ENCODE data around the gene PIKFYVE.

The PIKFYVE gene

GRCh38 chr2:208406474-208407451 is 140.7 kb downstream of the PIKFYVE start, which contains the start of gene PTH2R:
Gene PTH2R, plus strand, starts transcription at chr2:208406792. Its CDS starts 252 bp downstream, at chr2:208407044.
- Histone ChIP-seq H3K27ac (replicated peaks) (no peak within 1 kb of the TSS), H3K4me3 (replicated peaks; ENCODE audit: insufficient read depth, low read length) (no peak within 1 kb of the TSS), H3K27me3 (ENCODE audit: insufficient read depth, poor library complexity, severe bottlenecking) (peaks cover 7% of the 10 kb centered on the region)
- TF ChIP-seq, protein P1, sequence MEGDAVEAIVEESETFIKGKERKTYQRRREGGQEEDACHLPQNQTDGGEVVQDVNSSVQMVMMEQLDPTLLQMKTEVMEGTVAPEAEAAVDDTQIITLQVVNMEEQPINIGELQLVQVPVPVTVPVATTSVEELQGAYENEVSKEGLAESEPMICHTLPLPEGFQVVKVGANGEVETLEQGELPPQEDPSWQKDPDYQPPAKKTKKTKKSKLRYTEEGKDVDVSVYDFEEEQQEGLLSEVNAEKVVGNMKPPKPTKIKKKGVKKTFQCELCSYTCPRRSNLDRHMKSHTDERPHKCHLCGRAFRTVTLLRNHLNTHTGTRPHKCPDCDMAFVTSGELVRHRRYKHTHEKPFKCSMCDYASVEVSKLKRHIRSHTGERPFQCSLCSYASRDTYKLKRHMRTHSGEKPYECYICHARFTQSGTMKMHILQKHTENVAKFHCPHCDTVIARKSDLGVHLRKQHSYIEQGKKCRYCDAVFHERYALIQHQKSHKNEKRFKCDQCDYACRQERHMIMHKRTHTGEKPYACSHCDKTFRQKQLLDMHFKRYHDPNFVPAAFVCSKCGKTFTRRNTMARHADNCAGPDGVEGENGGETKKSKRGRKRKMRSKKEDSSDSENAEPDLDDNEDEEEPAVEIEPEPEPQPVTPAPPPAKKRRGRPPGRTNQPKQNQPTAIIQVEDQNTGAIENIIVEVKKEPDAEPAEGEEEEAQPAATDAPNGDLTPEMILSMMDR (IDR thresholded peaks at IDR 0.05; ENCODE audit: insufficient read depth, low read length): no peak
- no peak for TF ChIP-seq GABPA (IDR thresholded peaks at IDR 0.05; ENCODE audit: low read depth)
- no peak for TF ChIP-seq REST (IDR thresholded peaks at IDR 0.05; ENCODE audit: insufficient replicate concordance, low read depth)
- no peak for TF ChIP-seq SPI1 (IDR thresholded peaks at IDR 0.05; ENCODE audit: borderline replicate concordance, low read depth)
- no peak for TF ChIP-seq POLR2AphosphoS5 (IDR thresholded peaks at IDR 0.05; ENCODE audit: low read depth)
- no peak for DNase-seq (ENCODE audit: low read depth in 1 of 2, low spot score in 1 of 2)

GRCh38 chr2:208407667-208408066 is 141.6 kb downstream of the PIKFYVE start:
- H3K27ac ChIP-seq (replicated peaks): no peak overlapping the region
- TF ChIP-seq, protein P1 (IDR thresholded peaks at IDR 0.05; ENCODE audit: insufficient read depth, low read length): no peak
- no peak for TF ChIP-seq GABPA (IDR thresholded peaks at IDR 0.05; ENCODE audit: low read depth)
- TF ChIP-seq REST (IDR thresholded peaks at IDR 0.05; ENCODE audit: insufficient replicate concordance, low read depth): no peak
- no peak for TF ChIP-seq SPI1 (IDR thresholded peaks at IDR 0.05; ENCODE audit: borderline replicate concordance, low read depth)
- TF ChIP-seq POLR2AphosphoS5 (IDR thresholded peaks at IDR 0.05; ENCODE audit: low read depth): no peak
- H3K27me3 ChIP-seq (ENCODE audit: insufficient read depth, poor library complexity, severe bottlenecking): peaks cover 7% of the 10 kb centered on the region
- DNase-seq (ENCODE audit: low read depth in 1 of 2, low spot score in 1 of 2): no peak
- no peak overlapping the region for H3K4me3 ChIP-seq (replicated peaks; ENCODE audit: insufficient read depth, low read length)
